HEK293 (cell line): ENCODE data around the gene CDCA3.

Source experiments
- CTCF ChIA-PET: fragments of 350-600 bp; formaldehyde crosslinking; extraction: SDS; loops from one replicate; lab custom pipeline; 2021; ENCODE audit warnings: antibody characterized with exemption; lab: Yijun Ruan, JAX
- POLR2A ChIA-PET: fragments of 300-600 bp; formaldehyde crosslinking; extraction: SDS; loops from one replicate; lab custom pipeline; 2020; ENCODE audit warnings: antibody characterized with exemption, inconsistent platforms; lab: Yijun Ruan, JAX
- H3K27ac ChIP-seq: fragments of 200-500 bp; sonication (Bioruptor generic); 2 replicates; pipeline ENCODE4 v1.5.1; 2014; ENCODE audit warnings: low read depth, low read length, control low read depth, inconsistent platforms; ENCODE audit errors: extremely low read depth
- H3K36me3 ChIP-seq, 2 experiments: fragments of 200-500 bp in 1 of 2; sonication (Bioruptor generic) in 1 of 2; 1 replicate in 1 of 2; 2 replicates in 1 of 2; pipeline ENCODE4 v1.5.1; 2014 to 2017; ENCODE audit warnings: inconsistent platforms in 2 of 2, low read length in 2 of 2; ENCODE audit not compliant: control insufficient read depth in 2 of 2, insufficient read depth in 1 of 2
- H3K4me1 ChIP-seq: fragments of 200-500 bp; sonication (Bioruptor generic); 2 replicates; pipeline ENCODE4 v1.5.1; 2014; ENCODE audit warnings: mild to moderate bottlenecking, low read length, inconsistent platforms; ENCODE audit not compliant: control insufficient read depth, insufficient read depth
- H3K4me3 ChIP-seq: 2 replicates; pipeline ENCODE4 v1.5.1; 2011; ENCODE audit warnings: low read depth, mild to moderate bottlenecking, control low read depth, low read length, moderate library complexity
- H3K9me3 ChIP-seq: fragments of 200-500 bp; sonication (Bioruptor generic); 2 replicates; pipeline ENCODE4 v1.5.1; 2014; ENCODE audit warnings: low read depth, low read length, inconsistent platforms; ENCODE audit not compliant: control insufficient read depth, insufficient read depth
- GLIS1 ChIP-seq: fragments of 450-650 bp; formaldehyde crosslinking; IDR thresholded peaks from 2 replicates; pipeline ENCODE4 v1.5.1; 2016; ENCODE audit warnings: missing biosample characterization, missing genetic modification characterization
- GLIS2 ChIP-seq: fragments of 450-650 bp; formaldehyde crosslinking; IDR thresholded peaks from 2 replicates; pipeline ENCODE4 v1.5.1; 2016; ENCODE audit warnings: missing biosample characterization, missing genetic modification characterization
- IKZF3 ChIP-seq: fragments of 450-650 bp; IDR thresholded peaks from 2 replicates; pipeline ENCODE4 v1.5.0; 2018; ENCODE audit warnings: missing biosample characterization, mild to moderate bottlenecking, missing genetic modification characterization, moderate library complexity
- KLF1 ChIP-seq: fragments of 450-650 bp; formaldehyde crosslinking; IDR thresholded peaks from 2 replicates; pipeline ENCODE4 v1.5.1; 2016; ENCODE audit warnings: missing biosample characterization, missing genetic modification characterization
- KLF7 ChIP-seq: fragments of 450-650 bp; formaldehyde crosslinking; IDR thresholded peaks from 2 replicates; pipeline ENCODE4 v1.5.1; 2016; ENCODE audit warnings: missing biosample characterization, missing genetic modification characterization, borderline replicate concordance
- KLF9 ChIP-seq: fragments of 450-650 bp; formaldehyde crosslinking; IDR thresholded peaks from 2 replicates; pipeline ENCODE4 v1.5.1; 2016; ENCODE audit warnings: missing biosample characterization, missing genetic modification characterization, low read depth
- SCRT2 ChIP-seq: fragments of 450-650 bp; formaldehyde crosslinking; IDR thresholded peaks from 2 replicates; pipeline ENCODE4 v1.5.1; 2016; ENCODE audit warnings: missing biosample characterization, missing genetic modification characterization
- SP2 ChIP-seq: fragments of 450-650 bp; formaldehyde crosslinking; IDR thresholded peaks from 2 replicates; pipeline ENCODE4 v1.5.1; 2016; ENCODE audit warnings: missing biosample characterization, missing genetic modification characterization
- ZIC2 ChIP-seq: fragments of 450-650 bp; formaldehyde crosslinking; IDR thresholded peaks from 2 replicates; pipeline ENCODE4 v1.5.1; 2016; ENCODE audit warnings: missing biosample characterization, missing genetic modification characterization
- ZNF169 ChIP-seq: fragments of 450-650 bp; formaldehyde crosslinking; IDR thresholded peaks from 2 replicates; pipeline ENCODE4 v1.5.1; 2016; ENCODE audit warnings: missing biosample characterization, missing genetic modification characterization
- ZNF211 ChIP-seq: fragments of 450-650 bp; formaldehyde crosslinking; IDR thresholded peaks from 2 replicates; pipeline ENCODE4 v1.5.1; 2016; ENCODE audit warnings: low read depth, missing biosample characterization, missing genetic modification characterization
- ZNF350 ChIP-seq: fragments of 450-650 bp; formaldehyde crosslinking; IDR thresholded peaks from 2 replicates; pipeline ENCODE4 v1.5.0; 2017; ENCODE audit warnings: missing biosample characterization, mild to moderate bottlenecking, missing genetic modification characterization
- ZNF423 ChIP-seq: fragments of 450-650 bp; formaldehyde crosslinking; IDR thresholded peaks from 2 replicates; pipeline ENCODE4 v1.5.1; 2016; ENCODE audit warnings: missing biosample characterization, missing genetic modification characterization
- ZNF433 ChIP-seq: fragments of 450-650 bp; formaldehyde crosslinking; IDR thresholded peaks from 2 replicates; pipeline ENCODE4 v1.5.1; 2016; ENCODE audit warnings: missing biosample characterization, missing genetic modification characterization, low read depth
- ZNF48 ChIP-seq: fragments of 450-650 bp; formaldehyde crosslinking; IDR thresholded peaks from 2 replicates; pipeline ENCODE4 v1.5.1; 2016; ENCODE audit warnings: missing biosample characterization, missing genetic modification characterization
- ZNF510 ChIP-seq: fragments of 450-650 bp; formaldehyde crosslinking; IDR thresholded peaks from 2 replicates; pipeline ENCODE4 v1.5.1; 2018; ENCODE audit warnings: mild to moderate bottlenecking, missing genetic modification characterization, missing biosample characterization; ENCODE audit not compliant: insufficient replicate concordance
- ZNF521 ChIP-seq: fragments of 450-650 bp; formaldehyde crosslinking; IDR thresholded peaks from 2 replicates; pipeline ENCODE4 v1.5.1; 2017; ENCODE audit warnings: missing biosample characterization, mild to moderate bottlenecking, missing genetic modification characterization
- ZNF555 ChIP-seq: fragments of 450-650 bp; formaldehyde crosslinking; conservative IDR thresholded peaks from 2 replicates; pipeline ENCODE4 v1.5.1; 2017; ENCODE audit warnings: missing biosample characterization, mild to moderate bottlenecking, missing genetic modification characterization, inconsistent platforms
- ZNF558 ChIP-seq: fragments of 450-650 bp; formaldehyde crosslinking; IDR thresholded peaks from 2 replicates; pipeline ENCODE4 v1.5.1; 2016; ENCODE audit warnings: missing biosample characterization, missing genetic modification characterization
- ZNF621 ChIP-seq: fragments of 450-650 bp; formaldehyde crosslinking; IDR thresholded peaks from 2 replicates; pipeline ENCODE4 v1.5.1; 2017; ENCODE audit warnings: missing biosample characterization, missing genetic modification characterization
- ZNF707 ChIP-seq: fragments of 450-650 bp; formaldehyde crosslinking; IDR thresholded peaks from 2 replicates; pipeline ENCODE4 v1.5.1; 2016; ENCODE audit warnings: missing biosample characterization, missing genetic modification characterization
- TF ChIP-seq, protein P1 (sequence below): fragments of 450-650 bp; formaldehyde crosslinking; IDR thresholded peaks from 2 replicates; pipeline ENCODE4 v1.5.1; 2016; ENCODE audit warnings: missing biosample characterization, missing genetic modification characterization, borderline replicate concordance
- TF ChIP-seq, protein P2 (sequence below): fragments of 450-650 bp; formaldehyde crosslinking; IDR thresholded peaks from 2 replicates; pipeline ENCODE4 v1.5.1; 2016; ENCODE audit warnings: missing biosample characterization, missing genetic modification characterization
- TF ChIP-seq, protein P3 (sequence below): fragments of 450-650 bp; formaldehyde crosslinking; IDR thresholded peaks from 2 replicates; pipeline ENCODE4; 2016; ENCODE audit warnings: missing biosample characterization, missing genetic modification characterization
- TF ChIP-seq, protein P4 (sequence below): fragments of 450-650 bp; formaldehyde crosslinking; IDR thresholded peaks from 2 replicates; pipeline ENCODE4 v1.5.1; 2016; ENCODE audit warnings: missing biosample characterization, missing genetic modification characterization

CDCA3 gene

DNA sequence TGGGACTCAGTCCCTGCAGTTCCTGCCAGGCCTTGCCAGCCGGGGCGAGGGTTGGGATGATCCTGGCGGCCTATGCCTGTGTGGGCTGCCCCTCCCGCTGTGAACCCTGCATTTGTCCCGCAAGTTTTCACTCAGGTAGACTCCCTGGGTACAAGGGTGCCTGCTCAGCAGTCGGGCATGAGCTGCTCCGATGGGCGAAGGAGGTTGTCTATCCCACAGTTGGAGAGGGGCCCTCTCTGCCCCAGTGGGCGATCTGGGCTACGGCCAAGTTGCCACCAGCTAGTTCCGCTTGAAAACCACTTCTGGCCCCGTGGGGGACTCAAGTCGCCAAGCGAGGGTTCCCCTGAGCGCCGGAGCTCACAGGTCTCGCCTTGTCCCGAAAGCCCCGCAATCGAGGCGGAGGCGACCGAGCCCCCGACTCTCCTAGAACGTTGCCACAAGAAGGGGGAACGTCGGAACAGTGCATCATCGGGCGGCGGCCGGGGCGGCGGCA lies 15.9 kb upstream of the CDCA3 start (continued):
- TF ChIP-seq, protein P1, sequence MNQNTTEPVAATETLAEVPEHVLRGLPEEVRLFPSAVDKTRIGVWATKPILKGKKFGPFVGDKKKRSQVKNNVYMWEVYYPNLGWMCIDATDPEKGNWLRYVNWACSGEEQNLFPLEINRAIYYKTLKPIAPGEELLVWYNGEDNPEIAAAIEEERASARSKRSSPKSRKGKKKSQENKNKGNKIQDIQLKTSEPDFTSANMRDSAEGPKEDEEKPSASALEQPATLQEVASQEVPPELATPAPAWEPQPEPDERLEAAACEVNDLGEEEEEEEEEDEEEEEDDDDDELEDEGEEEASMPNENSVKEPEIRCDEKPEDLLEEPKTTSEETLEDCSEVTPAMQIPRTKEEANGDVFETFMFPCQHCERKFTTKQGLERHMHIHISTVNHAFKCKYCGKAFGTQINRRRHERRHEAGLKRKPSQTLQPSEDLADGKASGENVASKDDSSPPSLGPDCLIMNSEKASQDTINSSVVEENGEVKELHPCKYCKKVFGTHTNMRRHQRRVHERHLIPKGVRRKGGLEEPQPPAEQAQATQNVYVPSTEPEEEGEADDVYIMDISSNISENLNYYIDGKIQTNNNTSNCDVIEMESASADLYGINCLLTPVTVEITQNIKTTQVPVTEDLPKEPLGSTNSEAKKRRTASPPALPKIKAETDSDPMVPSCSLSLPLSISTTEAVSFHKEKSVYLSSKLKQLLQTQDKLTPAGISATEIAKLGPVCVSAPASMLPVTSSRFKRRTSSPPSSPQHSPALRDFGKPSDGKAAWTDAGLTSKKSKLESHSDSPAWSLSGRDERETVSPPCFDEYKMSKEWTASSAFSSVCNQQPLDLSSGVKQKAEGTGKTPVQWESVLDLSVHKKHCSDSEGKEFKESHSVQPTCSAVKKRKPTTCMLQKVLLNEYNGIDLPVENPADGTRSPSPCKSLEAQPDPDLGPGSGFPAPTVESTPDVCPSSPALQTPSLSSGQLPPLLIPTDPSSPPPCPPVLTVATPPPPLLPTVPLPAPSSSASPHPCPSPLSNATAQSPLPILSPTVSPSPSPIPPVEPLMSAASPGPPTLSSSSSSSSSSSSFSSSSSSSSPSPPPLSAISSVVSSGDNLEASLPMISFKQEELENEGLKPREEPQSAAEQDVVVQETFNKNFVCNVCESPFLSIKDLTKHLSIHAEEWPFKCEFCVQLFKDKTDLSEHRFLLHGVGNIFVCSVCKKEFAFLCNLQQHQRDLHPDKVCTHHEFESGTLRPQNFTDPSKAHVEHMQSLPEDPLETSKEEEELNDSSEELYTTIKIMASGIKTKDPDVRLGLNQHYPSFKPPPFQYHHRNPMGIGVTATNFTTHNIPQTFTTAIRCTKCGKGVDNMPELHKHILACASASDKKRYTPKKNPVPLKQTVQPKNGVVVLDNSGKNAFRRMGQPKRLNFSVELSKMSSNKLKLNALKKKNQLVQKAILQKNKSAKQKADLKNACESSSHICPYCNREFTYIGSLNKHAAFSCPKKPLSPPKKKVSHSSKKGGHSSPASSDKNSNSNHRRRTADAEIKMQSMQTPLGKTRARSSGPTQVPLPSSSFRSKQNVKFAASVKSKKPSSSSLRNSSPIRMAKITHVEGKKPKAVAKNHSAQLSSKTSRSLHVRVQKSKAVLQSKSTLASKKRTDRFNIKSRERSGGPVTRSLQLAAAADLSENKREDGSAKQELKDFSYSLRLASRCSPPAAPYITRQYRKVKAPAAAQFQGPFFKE, result no peak
- no peak for TF ChIP-seq ZNF555 (tag by site-specific recombination)

DNA sequence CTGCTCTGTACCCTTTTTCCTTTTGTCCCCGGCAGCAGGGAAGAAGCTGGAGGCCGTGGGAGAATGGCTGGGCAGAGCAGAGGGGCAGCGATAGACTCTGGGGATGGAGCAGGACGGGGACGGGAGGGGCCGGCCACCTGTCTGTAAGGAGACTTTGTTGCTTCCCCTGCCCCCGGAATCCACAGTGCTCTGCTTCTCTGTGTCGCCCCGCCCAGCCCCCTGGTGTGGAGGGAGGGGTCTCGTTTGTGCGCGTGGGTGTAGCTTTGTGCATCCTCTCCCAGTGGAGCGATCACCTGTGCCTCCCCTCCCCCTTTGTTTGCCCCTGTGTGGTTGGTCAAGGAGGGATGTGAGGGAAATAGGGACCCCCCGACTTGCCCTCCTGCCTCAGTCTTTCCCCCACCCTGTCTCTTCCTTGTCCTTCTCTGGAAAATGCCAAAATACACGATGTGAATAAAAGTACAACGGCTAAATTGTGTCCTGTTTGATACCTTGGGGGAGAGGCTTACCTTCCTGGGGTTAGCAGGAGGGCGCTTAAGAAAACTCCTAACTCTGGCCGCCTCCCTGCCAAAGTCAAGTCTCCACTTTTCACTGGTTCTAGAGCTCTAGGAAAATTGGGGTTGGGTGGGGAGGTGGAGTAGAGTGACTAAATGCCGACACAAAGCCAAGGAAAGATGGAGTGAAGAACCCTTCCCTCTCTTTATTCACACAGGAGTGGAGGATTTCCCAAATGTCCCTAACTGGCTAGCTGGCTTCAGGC lies 15.3 kb upstream of the CDCA3 start:
- Histone ChIP-seq H3K36me3 (peaks cover 13 to 79% of the 10 kb centered on the region in 2 experiments), H3K27ac (no peak overlapping the region), H3K4me1 (peaks cover 6% of the 10 kb centered on the region), H3K4me3 (0 out of 2 replicates have a peak overlapping the region, but pooled peaks have one; percentile 87), H3K9me3 (no peaks in the 10 kb centered on the region)
- POLR2A ChIA-PET, result interaction anchor here (0.6 to 7.6 kb wide), 18 partner anchors 12 to 356 kb away, joined by 3 to 183 read pairs (median 6); partner anchors contain the start of genes C12orf57, CDCA3, COPS7A and LRRC23
- CTCF ChIA-PET, result interaction anchor here (0.9 to 1.5 kb wide), 5 partner anchors 15 to 114 kb away, joined by 3 to 6 read pairs (median 3); partner anchors contain the start of genes CDCA3 and MLF2
- TF ChIP-seq KLF7 (tag by site-specific recombination) (no peak), SP2 (peak; percentile 34; the same call in 1 of the 2 replicates), ZNF521 (tag by site-specific recombination) (no peak), ZNF211 (tag by site-specific recombination) (no peak), ZNF621 (tag by site-specific recombination) (no peak), KLF9 (tag by site-specific recombination) (no peak), ZNF169 (tag by site-specific recombination) (no peak), ZNF433 (tag by site-specific recombination) (no peak), ZNF558 (tag by site-specific recombination) (no peak), KLF1 (tag by site-specific recombination) (peak; percentile 90), ZNF423 (tag by site-specific recombination) (no peak), IKZF3 (tag by site-specific recombination) (no peak), GLIS2 (tag by site-specific recombination) (peak; percentile 35), ZNF510 (tag by site-specific recombination) (no peak), GLIS1 (tag by site-specific recombination) (0 out of 2 replicates have a peak, but pooled peaks have one; percentile 7), ZNF707 (tag by site-specific recombination) (no peak), ZNF48 (no peak), ZNF350 (tag by site-specific recombination) (no peak), ZIC2 (tag by site-specific recombination) (no peak), SCRT2 (tag by site-specific recombination) (peak; percentile 45; the same call in 1 of the 2 replicates)
- TF ChIP-seq, protein P2, sequence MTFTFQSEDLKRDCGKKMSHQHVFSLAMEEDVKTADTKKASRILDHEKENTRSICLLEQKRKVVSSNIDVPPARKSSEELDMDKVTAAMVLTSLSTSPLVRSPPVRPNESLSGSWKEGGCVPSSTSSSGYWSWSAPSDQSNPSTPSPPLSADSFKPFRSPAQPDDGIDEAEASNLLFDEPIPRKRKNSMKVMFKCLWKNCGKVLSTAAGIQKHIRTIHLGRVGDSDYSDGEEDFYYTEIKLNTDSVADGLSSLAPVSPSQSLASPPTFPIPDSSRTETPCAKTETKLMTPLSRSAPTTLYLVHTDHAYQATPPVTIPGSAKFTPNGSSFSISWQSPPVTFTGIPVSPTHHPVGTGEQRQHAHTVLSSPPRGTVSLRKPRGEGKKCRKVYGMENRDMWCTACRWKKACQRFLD (tag by site-specific recombination), result no peak
- TF ChIP-seq, protein P3, sequence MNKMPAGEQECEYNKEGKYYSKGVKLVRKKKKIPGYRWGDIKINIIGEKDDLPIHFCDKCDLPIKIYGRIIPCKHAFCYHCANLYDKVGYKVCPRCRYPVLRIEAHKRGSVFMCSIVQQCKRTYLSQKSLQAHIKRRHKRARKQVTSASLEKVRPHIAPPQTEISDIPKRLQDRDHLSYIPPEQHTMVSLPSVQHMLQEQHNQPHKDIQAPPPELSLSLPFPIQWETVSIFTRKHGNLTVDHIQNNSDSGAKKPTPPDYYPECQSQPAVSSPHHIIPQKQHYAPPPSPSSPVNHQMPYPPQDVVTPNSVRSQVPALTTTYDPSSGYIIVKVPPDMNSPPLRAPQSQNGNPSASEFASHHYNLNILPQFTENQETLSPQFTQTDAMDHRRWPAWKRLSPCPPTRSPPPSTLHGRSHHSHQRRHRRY, result no peak
- TF ChIP-seq, protein P4, sequence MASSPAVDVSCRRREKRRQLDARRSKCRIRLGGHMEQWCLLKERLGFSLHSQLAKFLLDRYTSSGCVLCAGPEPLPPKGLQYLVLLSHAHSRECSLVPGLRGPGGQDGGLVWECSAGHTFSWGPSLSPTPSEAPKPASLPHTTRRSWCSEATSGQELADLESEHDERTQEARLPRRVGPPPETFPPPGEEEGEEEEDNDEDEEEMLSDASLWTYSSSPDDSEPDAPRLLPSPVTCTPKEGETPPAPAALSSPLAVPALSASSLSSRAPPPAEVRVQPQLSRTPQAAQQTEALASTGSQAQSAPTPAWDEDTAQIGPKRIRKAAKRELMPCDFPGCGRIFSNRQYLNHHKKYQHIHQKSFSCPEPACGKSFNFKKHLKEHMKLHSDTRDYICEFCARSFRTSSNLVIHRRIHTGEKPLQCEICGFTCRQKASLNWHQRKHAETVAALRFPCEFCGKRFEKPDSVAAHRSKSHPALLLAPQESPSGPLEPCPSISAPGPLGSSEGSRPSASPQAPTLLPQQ (tag by site-specific recombination), result no peak
